WERI-Rb-1 (cell line): ENCODE data around the gene FBXL2.

Source experiments
- DNase-seq: peaks from one replicate; pipeline ENCODE4 v3.0.0-alpha.2; 2020
- H3K27ac ChIP-seq: fragments of 250-450 bp; sonication (Bioruptor Pico); 2 replicates; pipeline ENCODE4 v1.5.1; 2020; ENCODE audit warnings: mild to moderate bottlenecking, moderate library complexity
- H3K27me3 ChIP-seq: fragments of 250-450 bp; sonication (Bioruptor Pico); 2 replicates; pipeline ENCODE4 v1.5.1; 2021; ENCODE audit warnings: mild to moderate bottlenecking, low read depth, moderate library complexity; ENCODE audit not compliant: insufficient read depth, severe bottlenecking
- H3K36me3 ChIP-seq: fragments of 250-450 bp; sonication (Bioruptor Pico); 2 replicates; pipeline ENCODE4 v1.5.1; 2020; ENCODE audit warnings: mild to moderate bottlenecking, moderate library complexity
- H3K4me3 ChIP-seq: 2 replicates; pipeline ENCODE4 v1.5.1; 2011; ENCODE audit warnings: low read depth, mild to moderate bottlenecking, control low read depth, low read length
- H3K9me3 ChIP-seq: fragments of 250-450 bp; sonication (Bioruptor Pico); 2 replicates; pipeline ENCODE4 v1.5.1; 2021; ENCODE audit warnings: mild to moderate bottlenecking, moderate library complexity; ENCODE audit not compliant: severe bottlenecking
- CTCF ChIP-seq: IDR thresholded peaks from 2 replicates; pipeline ENCODE4 v1.5.1; 2011; ENCODE audit warnings: low read depth, mild to moderate bottlenecking, control low read depth, inconsistent platforms, low read length

Gene FBXL2

GRCh38 chr3:33339758-33340157 is 62.5 kb downstream of the FBXL2 start:
- Histone ChIP-seq H3K27ac (no peak overlapping the region), H3K4me3 (no peak overlapping the region), H3K27me3 (no peaks in the 10 kb centered on the region), H3K36me3 (no peaks in the 10 kb centered on the region), H3K9me3 (no peaks in the 10 kb centered on the region)
- TF ChIP-seq CTCF, result no peak
- no peak for DNase-seq

GRCh38 chr3:33355611-33356010 is 78.4 kb downstream of the FBXL2 start:
- no peaks in the 10 kb centered on the region for H3K36me3 ChIP-seq
- H3K4me3 ChIP-seq, result no peak overlapping the region
- no peak overlapping the region for H3K27ac ChIP-seq
- no peaks in the 10 kb centered on the region for H3K9me3 ChIP-seq
- H3K27me3 ChIP-seq, result no peaks in the 10 kb centered on the region
- DNase-seq, result no peak
- TF ChIP-seq CTCF, result no peak

GRCh38 chr3:33358172-33358781 is 81.0 kb downstream of the FBXL2 start:
- TF ChIP-seq CTCF, result no peak
- H3K36me3 ChIP-seq, result no peaks in the 10 kb centered on the region
- no peaks in the 10 kb centered on the region for H3K9me3 ChIP-seq
- H3K4me3 ChIP-seq, result no peak overlapping the region
- DNase-seq, result no peak
- no peak overlapping the region for H3K27ac ChIP-seq
- H3K27me3 ChIP-seq, result no peaks in the 10 kb centered on the region

GRCh38 chr3:33360136-33360825 is 83.0 kb downstream of the FBXL2 start:
- no peaks in the 10 kb centered on the region for H3K9me3 ChIP-seq
- H3K27me3 ChIP-seq, result no peaks in the 10 kb centered on the region
- TF ChIP-seq CTCF, result no peak
- H3K27ac ChIP-seq, result no peak overlapping the region
- H3K36me3 ChIP-seq, result no peaks in the 10 kb centered on the region
- no peak for DNase-seq
- H3K4me3 ChIP-seq, result no peak overlapping the region

- no peak for DNase-seq
- H3K27me3 ChIP-seq, result no peaks in the 10 kb centered on the region
- H3K27ac ChIP-seq, result no peak overlapping the region
- no peak for TF ChIP-seq CTCF
- no peaks in the 10 kb centered on the region for H3K36me3 ChIP-seq
- H3K4me3 ChIP-seq, result no peak overlapping the region
- H3K9me3 ChIP-seq, result no peaks in the 10 kb centered on the region
These were observed 86.0 kb downstream of the FBXL2 start for GRCh38 chr3:33363113-33363800.
